ENCODE results near the gene CXXC1. TPM values are rescaled to one million over a fixed set of nuclear protein-coding genes. Genes with fewer than 3 reads are reported as not detected.

CXXC1 gene
- total RNA-seq = 30.2 and 31.2 TPM in 2 replicates

DNA sequence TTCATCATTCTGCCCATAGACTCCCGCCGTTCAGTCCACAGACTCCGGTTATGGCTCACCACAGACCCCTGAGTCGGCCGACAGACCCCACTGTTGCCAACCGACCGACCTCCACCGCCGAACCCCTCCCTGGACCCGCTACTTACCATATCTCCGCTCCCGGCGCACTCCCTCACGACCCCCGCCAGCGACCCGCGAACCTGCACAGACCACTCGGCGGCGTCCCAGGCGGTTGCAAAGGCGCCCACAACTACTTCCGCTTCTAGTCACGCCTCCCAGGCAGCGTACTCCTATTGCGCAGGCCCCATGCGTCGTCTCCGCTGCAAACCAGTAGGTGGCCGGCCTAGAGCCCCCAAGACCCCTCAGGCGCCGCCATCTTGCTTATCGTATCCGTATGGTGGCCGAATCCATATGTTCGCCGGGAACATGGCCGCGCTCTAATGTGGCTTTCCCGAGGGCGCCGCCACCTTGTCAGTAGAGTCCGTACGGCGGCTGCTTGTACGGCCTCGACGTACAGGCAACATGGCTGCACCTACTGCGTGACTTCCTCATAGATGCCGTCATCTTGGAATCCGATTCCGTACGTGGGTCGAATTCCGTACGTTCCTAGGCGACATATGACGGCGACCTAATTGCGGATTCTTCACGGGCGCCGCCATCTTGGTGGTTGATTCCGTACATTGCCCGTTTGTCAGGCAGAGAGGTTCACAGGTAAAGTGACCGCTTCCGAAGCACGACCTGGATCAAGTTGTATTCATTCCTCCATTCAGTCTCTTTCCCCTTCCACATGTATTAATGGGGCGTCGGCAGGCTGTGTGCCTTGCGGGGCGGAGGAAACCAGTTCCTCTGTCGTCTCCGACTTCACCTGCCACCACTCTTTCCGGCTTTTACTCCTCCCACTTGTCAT lies at the start of gene CXXC1:
CXXC1 (minus strand) TSS at position 252 of the 907 bp plus-strand sequence; CDS start at position 149, 103 bp downstream.
- peak within 1 kb of the TSS; percentile 97 for H3K4me3 ChIP-seq (ENCODE audit: low read depth, low read length)
- TF ChIP-seq, protein P1, sequence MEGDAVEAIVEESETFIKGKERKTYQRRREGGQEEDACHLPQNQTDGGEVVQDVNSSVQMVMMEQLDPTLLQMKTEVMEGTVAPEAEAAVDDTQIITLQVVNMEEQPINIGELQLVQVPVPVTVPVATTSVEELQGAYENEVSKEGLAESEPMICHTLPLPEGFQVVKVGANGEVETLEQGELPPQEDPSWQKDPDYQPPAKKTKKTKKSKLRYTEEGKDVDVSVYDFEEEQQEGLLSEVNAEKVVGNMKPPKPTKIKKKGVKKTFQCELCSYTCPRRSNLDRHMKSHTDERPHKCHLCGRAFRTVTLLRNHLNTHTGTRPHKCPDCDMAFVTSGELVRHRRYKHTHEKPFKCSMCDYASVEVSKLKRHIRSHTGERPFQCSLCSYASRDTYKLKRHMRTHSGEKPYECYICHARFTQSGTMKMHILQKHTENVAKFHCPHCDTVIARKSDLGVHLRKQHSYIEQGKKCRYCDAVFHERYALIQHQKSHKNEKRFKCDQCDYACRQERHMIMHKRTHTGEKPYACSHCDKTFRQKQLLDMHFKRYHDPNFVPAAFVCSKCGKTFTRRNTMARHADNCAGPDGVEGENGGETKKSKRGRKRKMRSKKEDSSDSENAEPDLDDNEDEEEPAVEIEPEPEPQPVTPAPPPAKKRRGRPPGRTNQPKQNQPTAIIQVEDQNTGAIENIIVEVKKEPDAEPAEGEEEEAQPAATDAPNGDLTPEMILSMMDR (IDR thresholded peaks at IDR 0.05; ENCODE audit: insufficient read depth, low read depth, low read length) = peak; percentile 51
- peak; percentile 100 for DNase-seq (ENCODE audit: low read depth)

- TF ChIP-seq, protein P1 (IDR thresholded peaks at IDR 0.05; ENCODE audit: insufficient read depth, low read depth, low read length) = no peak
- no peak for DNase-seq (ENCODE audit: low read depth)
- H3K4me3 ChIP-seq (ENCODE audit: low read depth, low read length) = no peak overlapping the region
Measured at GRCh38 chr18:50334546-50335152, 47.2 kb upstream of the CXXC1 start.

DNA sequence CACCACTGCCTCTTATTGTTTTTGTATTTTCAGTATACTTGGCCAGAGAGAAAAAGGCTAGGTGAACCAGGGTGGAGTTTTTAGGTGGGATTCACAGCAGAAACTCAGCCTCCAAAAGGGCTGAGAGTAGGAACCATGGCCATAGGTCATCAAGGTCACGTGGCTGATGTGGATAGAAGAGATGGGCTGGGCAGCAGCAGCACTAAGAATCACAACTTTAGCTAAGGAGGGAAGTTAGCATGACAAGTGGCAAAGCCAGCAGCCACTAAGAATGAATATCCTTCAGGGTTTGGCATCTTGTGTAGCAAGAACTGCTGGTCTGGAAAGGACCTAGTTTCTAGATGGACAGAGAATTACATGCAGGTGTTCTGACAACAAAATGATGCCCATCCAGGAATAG lies 44.2 kb upstream of the CXXC1 start:
- DNase-seq (ENCODE audit: low read depth) = no peak
- TF ChIP-seq, protein P1 (IDR thresholded peaks at IDR 0.05; ENCODE audit: insufficient read depth, low read depth, low read length) = no peak
- no peak overlapping the region for H3K4me3 ChIP-seq (ENCODE audit: low read depth, low read length)

GRCh38 chr18:50330176-50330575 lies 42.7 kb upstream of the CXXC1 start:
- DNase-seq (ENCODE audit: low read depth) = no peak
- TF ChIP-seq, protein P1 (IDR thresholded peaks at IDR 0.05; ENCODE audit: insufficient read depth, low read depth, low read length) = no peak
- H3K4me3 ChIP-seq (ENCODE audit: low read depth, low read length) = no peak overlapping the region

DNA sequence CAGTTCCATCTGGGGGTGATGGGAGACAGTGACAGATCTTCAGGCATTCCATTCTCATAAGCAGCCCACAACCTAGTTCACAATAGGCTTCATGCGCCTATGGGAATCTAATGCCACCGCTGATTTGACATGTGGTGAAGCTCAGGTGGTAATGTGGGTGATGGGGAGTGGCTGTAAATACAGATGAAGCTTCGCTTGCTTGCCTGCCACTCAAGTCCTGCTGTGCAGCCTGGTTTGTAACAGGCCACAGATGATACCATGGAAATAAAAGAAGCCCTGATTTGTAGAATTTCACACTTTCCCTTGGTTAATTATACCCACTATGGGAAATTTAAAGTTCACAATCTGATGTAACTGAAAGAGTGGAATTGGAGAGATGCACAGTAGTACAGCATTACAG lies 40.5 kb upstream of the CXXC1 start:
- H3K4me3 ChIP-seq (ENCODE audit: low read depth, low read length) = no peak overlapping the region
- TF ChIP-seq, protein P1 (IDR thresholded peaks at IDR 0.05; ENCODE audit: insufficient read depth, low read depth, low read length) = no peak
- no peak for DNase-seq (ENCODE audit: low read depth)

DNA sequence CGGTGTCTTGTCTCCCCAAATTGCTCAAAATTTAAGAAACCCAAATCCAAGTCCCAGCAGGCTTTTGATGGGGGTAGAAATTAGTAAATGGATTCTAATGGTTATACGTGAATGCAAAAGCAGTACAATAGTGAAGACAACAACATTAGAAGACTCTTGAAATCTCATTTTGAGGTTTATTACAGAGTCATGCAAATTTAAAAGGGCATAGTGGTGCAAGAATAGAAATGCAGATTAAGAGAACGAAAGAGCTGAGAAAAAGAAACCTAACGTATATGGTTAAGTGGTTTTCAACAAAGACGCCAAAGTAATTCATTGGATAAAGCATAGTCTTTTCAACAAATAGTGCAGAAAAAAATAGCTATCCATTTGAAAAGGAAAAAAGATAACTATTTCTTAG lies 33.2 kb upstream of the CXXC1 start:
- DNase-seq (ENCODE audit: low read depth) = no peak
- H3K4me3 ChIP-seq (ENCODE audit: low read depth, low read length) = no peak overlapping the region
- TF ChIP-seq, protein P1 (IDR thresholded peaks at IDR 0.05; ENCODE audit: insufficient read depth, low read depth, low read length) = no peak

Data from fibroblast of villous mesenchyme (primary cell).